HEK293 (cell line): Measurements from ENCODE around the gene NANP.

Experiments used
- CTCF ChIA-PET: fragments of 350-600 bp; formaldehyde crosslinking; extraction: SDS; loops from one replicate; lab custom pipeline; 2021; ENCODE audit warnings: antibody characterized with exemption; lab: Yijun Ruan, JAX
- POLR2A ChIA-PET: fragments of 300-600 bp; formaldehyde crosslinking; extraction: SDS; loops from one replicate; lab custom pipeline; 2020; ENCODE audit warnings: antibody characterized with exemption, inconsistent platforms; lab: Yijun Ruan, JAX
- H3K27ac ChIP-seq: fragments of 200-500 bp; sonication (Bioruptor generic); 2 replicates; pipeline ENCODE4 v1.5.1; 2014; ENCODE audit warnings: low read depth, low read length, control low read depth, inconsistent platforms; ENCODE audit errors: extremely low read depth
- H3K36me3 ChIP-seq, 2 experiments: fragments of 200-500 bp in 1 of 2; sonication (Bioruptor generic) in 1 of 2; 1 replicate in 1 of 2; 2 replicates in 1 of 2; pipeline ENCODE4 v1.5.1; 2014 to 2017; ENCODE audit warnings: inconsistent platforms in 2 of 2, low read length in 2 of 2; ENCODE audit not compliant: control insufficient read depth in 2 of 2, insufficient read depth in 1 of 2
- H3K4me1 ChIP-seq: fragments of 200-500 bp; sonication (Bioruptor generic); 2 replicates; pipeline ENCODE4 v1.5.1; 2014; ENCODE audit warnings: mild to moderate bottlenecking, low read length, inconsistent platforms; ENCODE audit not compliant: control insufficient read depth, insufficient read depth
- H3K4me3 ChIP-seq: 2 replicates; pipeline ENCODE4 v1.5.1; 2011; ENCODE audit warnings: low read depth, mild to moderate bottlenecking, control low read depth, low read length, moderate library complexity
- H3K9me3 ChIP-seq: fragments of 200-500 bp; sonication (Bioruptor generic); 2 replicates; pipeline ENCODE4 v1.5.1; 2014; ENCODE audit warnings: low read depth, low read length, inconsistent platforms; ENCODE audit not compliant: control insufficient read depth, insufficient read depth
- GLI4 ChIP-seq: fragments of 450-650 bp; formaldehyde crosslinking; IDR thresholded peaks from 2 replicates; pipeline ENCODE4 v1.5.1; 2016; ENCODE audit warnings: missing biosample characterization, missing genetic modification characterization
- OVOL3 ChIP-seq: fragments of 450-650 bp; formaldehyde crosslinking; IDR thresholded peaks from 2 replicates; pipeline ENCODE4 v1.5.1; 2016; ENCODE audit warnings: missing biosample characterization, missing genetic modification characterization
- SALL2 ChIP-seq: fragments of 450-650 bp; formaldehyde crosslinking; IDR thresholded peaks from 2 replicates; pipeline ENCODE4 v1.5.0; 2017; ENCODE audit warnings: missing biosample characterization, mild to moderate bottlenecking, missing genetic modification characterization, borderline replicate concordance
- ZBTB48 ChIP-seq: fragments of 450-650 bp; formaldehyde crosslinking; IDR thresholded peaks from 2 replicates; pipeline ENCODE4 v1.5.1; 2016; ENCODE audit warnings: missing biosample characterization, missing genetic modification characterization
- ZBTB8A ChIP-seq: fragments of 450-650 bp; formaldehyde crosslinking; IDR thresholded peaks from 2 replicates; pipeline ENCODE4 v1.5.1; 2016; ENCODE audit warnings: missing biosample characterization, missing genetic modification characterization
- ZNF121 ChIP-seq: fragments of 450-650 bp; formaldehyde crosslinking; IDR thresholded peaks from 2 replicates; pipeline ENCODE4 v1.5.1; 2016; ENCODE audit warnings: missing biosample characterization, missing genetic modification characterization
- ZNF146 ChIP-seq: fragments of 450-650 bp; formaldehyde crosslinking; IDR thresholded peaks from 2 replicates; pipeline ENCODE4 v1.5.1; 2016; ENCODE audit warnings: missing biosample characterization, missing genetic modification characterization
- ZNF157 ChIP-seq: fragments of 450-650 bp; formaldehyde crosslinking; IDR thresholded peaks from 2 replicates; pipeline ENCODE4 v1.5.1; 2016; ENCODE audit warnings: missing biosample characterization, missing genetic modification characterization
- ZNF221 ChIP-seq: fragments of 450-650 bp; formaldehyde crosslinking; IDR thresholded peaks from 2 replicates; pipeline ENCODE4 v1.5.1; 2017; ENCODE audit warnings: missing biosample characterization, missing genetic modification characterization, borderline replicate concordance
- ZNF501 ChIP-seq: fragments of 450-650 bp; formaldehyde crosslinking; IDR thresholded peaks from 2 replicates; pipeline ENCODE4 v1.5.1; 2016; ENCODE audit warnings: missing biosample characterization, missing genetic modification characterization
- ZNF548 ChIP-seq: fragments of 450-650 bp; formaldehyde crosslinking; IDR thresholded peaks from 2 replicates; pipeline ENCODE4 v1.5.1; 2016; ENCODE audit warnings: missing biosample characterization, missing genetic modification characterization
- ZNF558 ChIP-seq: fragments of 450-650 bp; formaldehyde crosslinking; IDR thresholded peaks from 2 replicates; pipeline ENCODE4 v1.5.1; 2016; ENCODE audit warnings: missing biosample characterization, missing genetic modification characterization
- ZNF600 ChIP-seq: fragments of 450-650 bp; formaldehyde crosslinking; IDR thresholded peaks from 2 replicates; pipeline ENCODE4 v1.5.1; 2016; ENCODE audit warnings: missing biosample characterization, missing genetic modification characterization
- ZNF624 ChIP-seq: fragments of 450-650 bp; formaldehyde crosslinking; IDR thresholded peaks from 2 replicates; pipeline ENCODE4 v1.5.1; 2017; ENCODE audit warnings: missing biosample characterization, missing genetic modification characterization
- ZNF692 ChIP-seq: fragments of 450-650 bp; formaldehyde crosslinking; IDR thresholded peaks from 2 replicates; pipeline ENCODE4 v1.5.1; 2016; ENCODE audit warnings: missing biosample characterization, missing genetic modification characterization
- ZNF701 ChIP-seq: fragments of 450-650 bp; formaldehyde crosslinking; IDR thresholded peaks from 2 replicates; pipeline ENCODE4 v1.5.1; 2016; ENCODE audit warnings: missing biosample characterization, missing genetic modification characterization
- ZNF791 ChIP-seq: fragments of 450-650 bp; formaldehyde crosslinking; IDR thresholded peaks from 2 replicates; pipeline ENCODE4 v1.5.1; 2016; ENCODE audit warnings: missing biosample characterization, missing genetic modification characterization
- ZSCAN16 ChIP-seq: fragments of 450-650 bp; formaldehyde crosslinking; IDR thresholded peaks from 2 replicates; pipeline ENCODE4 v1.5.1; 2016; ENCODE audit warnings: missing biosample characterization, missing genetic modification characterization
- TF ChIP-seq, protein P1 (sequence below): fragments of 450-650 bp; IDR thresholded peaks from 2 replicates; pipeline ENCODE4 v1.5.1; 2018; ENCODE audit warnings: missing biosample characterization, mild to moderate bottlenecking, missing genetic modification characterization
- TF ChIP-seq, protein P2 (sequence below): fragments of 450-650 bp; formaldehyde crosslinking; IDR thresholded peaks from 2 replicates; pipeline ENCODE4 v1.5.1; 2016; ENCODE audit warnings: missing biosample characterization, missing genetic modification characterization, borderline replicate concordance
- TF ChIP-seq, protein P3 (sequence below): fragments of 450-650 bp; formaldehyde crosslinking; IDR thresholded peaks from 2 replicates; pipeline ENCODE4 v1.5.1; 2016; ENCODE audit warnings: missing biosample characterization, missing genetic modification characterization
- TF ChIP-seq, protein P4 (sequence below): fragments of 450-650 bp; formaldehyde crosslinking; IDR thresholded peaks from 2 replicates; pipeline ENCODE4 v1.5.1; 2016; ENCODE audit warnings: missing biosample characterization, missing genetic modification characterization

NANP gene

GRCh38 chr20:25626779-25627178 lies 3.0 kb upstream of the NANP start (continued):
- no peak for TF ChIP-seq GLI4 (tag by site-specific recombination)
- TF ChIP-seq, protein P1, sequence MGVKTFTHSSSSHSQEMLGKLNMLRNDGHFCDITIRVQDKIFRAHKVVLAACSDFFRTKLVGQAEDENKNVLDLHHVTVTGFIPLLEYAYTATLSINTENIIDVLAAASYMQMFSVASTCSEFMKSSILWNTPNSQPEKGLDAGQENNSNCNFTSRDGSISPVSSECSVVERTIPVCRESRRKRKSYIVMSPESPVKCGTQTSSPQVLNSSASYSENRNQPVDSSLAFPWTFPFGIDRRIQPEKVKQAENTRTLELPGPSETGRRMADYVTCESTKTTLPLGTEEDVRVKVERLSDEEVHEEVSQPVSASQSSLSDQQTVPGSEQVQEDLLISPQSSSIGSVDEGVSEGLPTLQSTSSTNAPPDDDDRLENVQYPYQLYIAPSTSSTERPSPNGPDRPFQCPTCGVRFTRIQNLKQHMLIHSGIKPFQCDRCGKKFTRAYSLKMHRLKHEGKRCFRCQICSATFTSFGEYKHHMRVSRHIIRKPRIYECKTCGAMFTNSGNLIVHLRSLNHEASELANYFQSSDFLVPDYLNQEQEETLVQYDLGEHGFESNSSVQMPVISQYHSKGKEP (tag by site-specific recombination): no peak
- no peak for TF ChIP-seq ZNF624
- TF ChIP-seq OVOL3 (tag by site-specific recombination): no peak
- no peak for TF ChIP-seq SALL2 (tag by site-specific recombination)
- TF ChIP-seq ZSCAN16 (tag by site-specific recombination): no peak
- TF ChIP-seq, protein P2, sequence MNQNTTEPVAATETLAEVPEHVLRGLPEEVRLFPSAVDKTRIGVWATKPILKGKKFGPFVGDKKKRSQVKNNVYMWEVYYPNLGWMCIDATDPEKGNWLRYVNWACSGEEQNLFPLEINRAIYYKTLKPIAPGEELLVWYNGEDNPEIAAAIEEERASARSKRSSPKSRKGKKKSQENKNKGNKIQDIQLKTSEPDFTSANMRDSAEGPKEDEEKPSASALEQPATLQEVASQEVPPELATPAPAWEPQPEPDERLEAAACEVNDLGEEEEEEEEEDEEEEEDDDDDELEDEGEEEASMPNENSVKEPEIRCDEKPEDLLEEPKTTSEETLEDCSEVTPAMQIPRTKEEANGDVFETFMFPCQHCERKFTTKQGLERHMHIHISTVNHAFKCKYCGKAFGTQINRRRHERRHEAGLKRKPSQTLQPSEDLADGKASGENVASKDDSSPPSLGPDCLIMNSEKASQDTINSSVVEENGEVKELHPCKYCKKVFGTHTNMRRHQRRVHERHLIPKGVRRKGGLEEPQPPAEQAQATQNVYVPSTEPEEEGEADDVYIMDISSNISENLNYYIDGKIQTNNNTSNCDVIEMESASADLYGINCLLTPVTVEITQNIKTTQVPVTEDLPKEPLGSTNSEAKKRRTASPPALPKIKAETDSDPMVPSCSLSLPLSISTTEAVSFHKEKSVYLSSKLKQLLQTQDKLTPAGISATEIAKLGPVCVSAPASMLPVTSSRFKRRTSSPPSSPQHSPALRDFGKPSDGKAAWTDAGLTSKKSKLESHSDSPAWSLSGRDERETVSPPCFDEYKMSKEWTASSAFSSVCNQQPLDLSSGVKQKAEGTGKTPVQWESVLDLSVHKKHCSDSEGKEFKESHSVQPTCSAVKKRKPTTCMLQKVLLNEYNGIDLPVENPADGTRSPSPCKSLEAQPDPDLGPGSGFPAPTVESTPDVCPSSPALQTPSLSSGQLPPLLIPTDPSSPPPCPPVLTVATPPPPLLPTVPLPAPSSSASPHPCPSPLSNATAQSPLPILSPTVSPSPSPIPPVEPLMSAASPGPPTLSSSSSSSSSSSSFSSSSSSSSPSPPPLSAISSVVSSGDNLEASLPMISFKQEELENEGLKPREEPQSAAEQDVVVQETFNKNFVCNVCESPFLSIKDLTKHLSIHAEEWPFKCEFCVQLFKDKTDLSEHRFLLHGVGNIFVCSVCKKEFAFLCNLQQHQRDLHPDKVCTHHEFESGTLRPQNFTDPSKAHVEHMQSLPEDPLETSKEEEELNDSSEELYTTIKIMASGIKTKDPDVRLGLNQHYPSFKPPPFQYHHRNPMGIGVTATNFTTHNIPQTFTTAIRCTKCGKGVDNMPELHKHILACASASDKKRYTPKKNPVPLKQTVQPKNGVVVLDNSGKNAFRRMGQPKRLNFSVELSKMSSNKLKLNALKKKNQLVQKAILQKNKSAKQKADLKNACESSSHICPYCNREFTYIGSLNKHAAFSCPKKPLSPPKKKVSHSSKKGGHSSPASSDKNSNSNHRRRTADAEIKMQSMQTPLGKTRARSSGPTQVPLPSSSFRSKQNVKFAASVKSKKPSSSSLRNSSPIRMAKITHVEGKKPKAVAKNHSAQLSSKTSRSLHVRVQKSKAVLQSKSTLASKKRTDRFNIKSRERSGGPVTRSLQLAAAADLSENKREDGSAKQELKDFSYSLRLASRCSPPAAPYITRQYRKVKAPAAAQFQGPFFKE (tag by site-specific recombination): no peak

DNA sequence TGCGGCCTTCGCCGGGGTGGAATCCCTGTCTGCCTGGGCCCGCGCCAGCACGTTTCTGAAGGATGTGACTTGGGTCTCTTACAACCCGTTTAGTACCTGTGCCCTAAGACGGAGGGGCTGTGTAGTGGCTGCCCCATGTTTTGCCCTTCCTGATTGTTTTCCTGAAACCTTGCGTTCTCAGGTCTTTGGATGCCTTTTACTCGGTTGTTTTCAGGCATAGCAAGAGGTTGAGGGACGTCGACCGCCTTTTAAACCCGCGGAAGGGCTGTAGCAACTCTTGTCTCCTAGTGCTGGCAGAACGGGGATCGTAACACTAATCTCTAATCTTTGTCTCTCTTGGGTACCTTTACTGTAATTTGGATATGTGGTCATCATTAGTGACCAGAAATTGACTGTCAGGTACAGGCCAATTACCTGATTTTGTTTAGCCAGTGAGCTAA lies 706 bp upstream of the NANP start:
- Histone ChIP-seq H3K4me3 (peak overlapping the region; percentile 73), H3K36me3 (peaks cover 0 to 6% of the 10 kb centered on the region in 2 experiments; a peak in 1 of 3 replicates), H3K9me3 (no peaks in the 10 kb centered on the region), H3K4me1 (peaks cover 4% of the 10 kb centered on the region; the same call in 1 of the 2 replicates), H3K27ac (peak overlapping the region; percentile 95)
- TF ChIP-seq ZNF701 (tag by site-specific recombination): no peak
- 0 out of 2 replicates have a peak, but pooled peaks have one; percentile 43 for TF ChIP-seq ZNF692
- 0 out of 2 replicates have a peak, but pooled peaks have one; percentile 12 for TF ChIP-seq ZNF558
- TF ChIP-seq ZNF501 (tag by site-specific recombination): peak; percentile 16; the same call in 1 of the 2 replicates
- no peak for TF ChIP-seq ZNF157
- no peak for TF ChIP-seq ZNF791 (tag by site-specific recombination)
- TF ChIP-seq ZNF548 (tag by site-specific recombination): no peak
- TF ChIP-seq, protein P3, sequence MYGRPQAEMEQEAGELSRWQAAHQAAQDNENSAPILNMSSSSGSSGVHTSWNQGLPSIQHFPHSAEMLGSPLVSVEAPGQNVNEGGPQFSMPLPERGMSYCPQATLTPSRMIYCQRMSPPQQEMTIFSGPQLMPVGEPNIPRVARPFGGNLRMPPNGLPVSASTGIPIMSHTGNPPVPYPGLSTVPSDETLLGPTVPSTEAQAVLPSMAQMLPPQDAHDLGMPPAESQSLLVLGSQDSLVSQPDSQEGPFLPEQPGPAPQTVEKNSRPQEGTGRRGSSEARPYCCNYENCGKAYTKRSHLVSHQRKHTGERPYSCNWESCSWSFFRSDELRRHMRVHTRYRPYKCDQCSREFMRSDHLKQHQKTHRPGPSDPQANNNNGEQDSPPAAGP (tag by site-specific recombination): peak; percentile 6; the same call in 1 of the 2 replicates
- peak; percentile 57 for TF ChIP-seq ZNF600 (tag by site-specific recombination)
- no peak for TF ChIP-seq ZNF221 (tag by site-specific recombination)
- TF ChIP-seq ZNF121: peak; percentile 51; the same call in 1 of the 2 replicates
- 0 out of 2 replicates have a peak, but pooled peaks have one; percentile 1 for TF ChIP-seq ZNF146
- TF ChIP-seq, protein P4, sequence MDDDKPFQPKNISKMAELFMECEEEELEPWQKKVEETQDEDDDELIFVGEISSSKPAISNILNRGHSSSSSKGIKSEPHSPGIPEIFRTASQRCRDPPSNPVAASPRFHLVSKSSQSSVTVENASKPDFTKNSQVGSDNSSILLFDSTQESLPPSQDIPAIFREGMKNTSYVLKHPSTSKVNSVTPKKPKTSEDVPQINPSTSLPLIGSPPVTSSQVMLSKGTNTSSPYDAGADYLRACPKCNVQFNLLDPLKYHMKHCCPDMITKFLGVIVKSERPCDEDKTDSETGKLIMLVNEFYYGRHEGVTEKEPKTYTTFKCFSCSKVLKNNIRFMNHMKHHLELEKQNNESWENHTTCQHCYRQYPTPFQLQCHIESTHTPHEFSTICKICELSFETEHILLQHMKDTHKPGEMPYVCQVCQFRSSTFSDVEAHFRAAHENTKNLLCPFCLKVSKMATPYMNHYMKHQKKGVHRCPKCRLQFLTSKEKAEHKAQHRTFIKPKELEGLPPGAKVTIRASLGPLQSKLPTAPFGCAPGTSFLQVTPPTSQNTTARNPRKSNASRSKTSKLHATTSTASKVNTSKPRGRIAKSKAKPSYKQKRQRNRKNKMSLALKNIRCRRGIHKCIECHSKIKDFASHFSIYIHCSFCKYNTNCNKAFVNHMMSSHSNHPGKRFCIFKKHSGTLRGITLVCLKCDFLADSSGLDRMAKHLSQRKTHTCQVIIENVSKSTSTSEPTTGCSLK (tag by site-specific recombination): no peak
- no peak for TF ChIP-seq ZBTB48 (tag by site-specific recombination)
- TF ChIP-seq ZBTB8A (tag by site-specific recombination): peak; percentile 9; the same call in 1 of the 2 replicates
- CTCF ChIA-PET: no interaction called here
- POLR2A ChIA-PET: no interaction called here
